ENCODE data around the gene GHSR.

GHSR gene

GRCh38 chr3:172437713-172438112, 10.5 kb downstream of the GHSR start:
- DNase-seq, result no peak

DNA sequence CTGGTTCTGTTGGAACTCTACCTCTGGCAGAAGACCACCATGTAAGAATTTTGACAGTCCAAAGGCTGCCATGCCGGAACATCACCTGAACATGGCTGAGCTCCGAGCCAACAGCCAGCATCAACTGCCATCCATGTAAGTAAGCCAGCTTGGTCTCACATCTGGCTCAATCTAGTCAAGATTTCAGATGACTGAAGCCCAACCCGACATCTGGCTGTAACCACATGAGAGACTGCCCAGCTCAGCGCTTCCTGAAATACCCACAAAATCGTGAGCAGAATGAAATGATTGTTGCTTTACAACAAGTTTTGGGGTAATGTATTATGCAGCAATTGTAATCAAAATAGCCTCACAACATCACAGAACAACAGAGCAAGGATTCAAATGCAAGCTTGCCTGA, 32.9 kb downstream of the GHSR start:
- peak in 1 of 5 experiments; percentile 7 for DNase-seq

DNA sequence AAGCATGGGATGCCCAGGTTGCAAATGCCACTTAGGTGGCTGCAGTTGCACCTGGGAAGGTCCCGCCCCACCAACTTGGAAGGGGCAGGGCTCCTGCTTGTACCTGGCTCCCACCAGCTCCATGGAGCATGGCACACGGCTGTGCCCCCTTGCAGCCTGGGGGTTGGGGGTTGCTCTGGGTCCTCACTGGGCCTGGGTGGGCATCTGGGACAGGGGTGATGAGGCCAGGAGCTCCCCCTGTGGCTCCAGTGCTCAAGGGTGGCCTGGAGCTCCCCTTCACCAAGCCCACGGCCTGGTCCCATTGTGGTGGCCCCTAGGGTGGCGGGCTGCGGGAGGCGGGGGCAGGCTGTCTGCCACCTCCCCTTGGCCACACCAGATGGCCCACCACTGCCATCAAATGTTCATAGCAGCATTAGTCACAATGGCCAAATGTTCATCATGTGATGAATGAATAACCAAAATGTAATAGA, 36.7 kb downstream of the GHSR start:
- no peak for DNase-seq

- DNase-seq, result no peak
Observed at GRCh38 chr3:172410702-172411477, 37.4 kb downstream of the GHSR start.

DNA sequence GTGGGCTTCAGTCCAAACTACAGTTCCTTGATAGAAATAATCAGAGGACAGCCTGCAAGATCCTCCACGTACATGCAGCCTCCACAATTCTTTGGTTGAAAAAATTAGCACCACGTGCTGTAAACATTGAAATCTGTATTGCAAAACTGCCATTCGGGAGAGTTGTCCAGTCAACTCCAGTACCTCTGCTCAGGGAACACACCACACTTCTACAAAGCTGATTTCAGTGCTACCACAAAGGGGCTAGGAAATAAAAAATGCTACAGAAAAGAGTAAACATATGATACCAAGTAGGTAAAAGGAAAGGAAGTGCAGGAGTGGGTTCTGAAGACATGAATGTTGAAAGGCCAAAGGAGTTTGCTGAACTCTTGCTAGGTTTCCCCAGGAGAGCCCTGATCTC, 40.4 kb downstream of the GHSR start:
- no peak for DNase-seq

GRCh38 chr3:172405914-172406313, 42.3 kb downstream of the GHSR start:
- no peak for DNase-seq

DNA sequence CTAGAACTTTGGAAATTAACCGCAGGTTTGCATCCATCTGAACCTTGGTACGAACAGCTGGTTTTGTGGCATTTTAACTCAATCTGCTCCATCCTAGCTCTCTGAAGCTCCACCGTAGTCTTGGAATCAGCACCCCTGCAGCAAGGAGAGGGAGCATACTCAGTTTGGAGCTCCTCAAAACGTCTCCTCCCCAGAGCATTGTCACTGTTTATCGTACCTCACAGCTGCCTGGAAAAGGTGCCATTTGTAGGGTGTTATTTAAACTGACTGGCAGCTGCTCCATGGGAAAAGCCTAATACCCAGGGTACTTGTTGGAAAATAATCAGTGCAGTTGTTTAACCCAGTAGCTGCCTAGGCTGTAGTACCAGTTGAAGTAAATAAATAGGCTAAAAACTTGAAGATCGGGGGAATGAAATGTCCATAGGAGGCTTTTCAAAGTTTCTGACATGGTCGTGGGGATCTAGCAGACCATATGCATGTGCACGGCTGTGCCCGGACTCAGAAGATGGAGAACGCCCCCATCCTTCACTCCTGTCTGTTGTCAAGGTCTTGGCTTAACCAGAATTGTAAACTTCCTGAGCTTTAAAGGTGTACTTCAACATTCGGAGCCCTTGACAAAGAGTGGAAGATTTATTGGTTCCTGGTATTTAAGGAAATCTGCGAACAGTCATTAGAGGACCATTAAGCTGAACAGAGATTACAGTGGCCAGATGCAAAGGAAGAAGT, 43.9 kb downstream of the GHSR start:
- no peak for DNase-seq

- DNase-seq, result no peak
Observed at GRCh38 chr3:172402892-172403643, 45.2 kb downstream of the GHSR start.

- no peak for DNase-seq
Observed at GRCh38 chr3:172402090-172402489, 46.2 kb downstream of the GHSR start.

GRCh38 chr3:172398484-172398883, 49.8 kb downstream of the GHSR start:
- DNase-seq, result no peak

- no peak for DNase-seq
Observed at GRCh38 chr3:172397716-172398405, 50.4 kb downstream of the GHSR start.

DNA sequence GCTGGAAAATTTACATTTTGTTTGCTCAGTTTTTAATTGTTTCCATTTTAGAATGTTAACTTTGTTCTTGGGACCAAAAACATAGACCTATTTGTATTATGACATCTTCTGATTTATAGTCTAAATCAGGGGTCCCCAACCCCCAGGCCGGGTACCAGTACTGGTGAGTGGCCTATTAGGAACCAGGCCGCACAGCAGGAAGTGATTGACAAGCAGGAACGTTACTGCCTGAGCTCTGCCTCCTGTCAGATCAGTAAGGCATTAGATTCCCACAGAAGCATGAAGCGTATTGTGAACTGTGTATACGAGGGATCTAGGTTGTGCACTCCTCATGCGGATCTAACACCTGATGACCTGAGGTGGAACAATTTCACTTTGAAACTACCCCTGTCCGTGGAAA, 51.9 kb downstream of the GHSR start:
- no peak for DNase-seq

DNA sequence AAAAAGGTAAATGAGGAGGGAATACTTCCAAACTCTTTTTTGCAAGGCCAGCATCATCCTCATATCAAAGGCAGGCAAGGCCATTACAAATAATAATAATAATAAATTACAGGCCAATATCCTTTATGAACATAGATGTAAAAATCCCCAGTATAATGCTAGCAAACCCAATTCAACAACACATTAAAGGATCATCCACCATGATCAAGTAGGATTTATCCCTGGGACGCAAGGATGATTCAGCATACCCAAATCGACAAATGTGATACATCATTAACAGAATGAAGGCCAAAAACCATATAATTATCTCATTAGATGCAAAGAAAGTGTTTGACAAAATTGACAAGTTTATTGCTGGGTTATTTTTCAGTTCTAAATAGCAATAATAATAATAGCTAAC, 53.6 kb downstream of the GHSR start:
- no peak for DNase-seq

All from T-helper 2 cell (primary cell).